Measurements from ENCODE around the gene MINDY2. TPM values are rescaled to one million over a fixed set of nuclear protein-coding genes. Genes with fewer than 3 reads are reported as not detected.

Gene MINDY2
- polyA plus RNA-seq, 1 experiment: 17.5 TPM

DNA sequence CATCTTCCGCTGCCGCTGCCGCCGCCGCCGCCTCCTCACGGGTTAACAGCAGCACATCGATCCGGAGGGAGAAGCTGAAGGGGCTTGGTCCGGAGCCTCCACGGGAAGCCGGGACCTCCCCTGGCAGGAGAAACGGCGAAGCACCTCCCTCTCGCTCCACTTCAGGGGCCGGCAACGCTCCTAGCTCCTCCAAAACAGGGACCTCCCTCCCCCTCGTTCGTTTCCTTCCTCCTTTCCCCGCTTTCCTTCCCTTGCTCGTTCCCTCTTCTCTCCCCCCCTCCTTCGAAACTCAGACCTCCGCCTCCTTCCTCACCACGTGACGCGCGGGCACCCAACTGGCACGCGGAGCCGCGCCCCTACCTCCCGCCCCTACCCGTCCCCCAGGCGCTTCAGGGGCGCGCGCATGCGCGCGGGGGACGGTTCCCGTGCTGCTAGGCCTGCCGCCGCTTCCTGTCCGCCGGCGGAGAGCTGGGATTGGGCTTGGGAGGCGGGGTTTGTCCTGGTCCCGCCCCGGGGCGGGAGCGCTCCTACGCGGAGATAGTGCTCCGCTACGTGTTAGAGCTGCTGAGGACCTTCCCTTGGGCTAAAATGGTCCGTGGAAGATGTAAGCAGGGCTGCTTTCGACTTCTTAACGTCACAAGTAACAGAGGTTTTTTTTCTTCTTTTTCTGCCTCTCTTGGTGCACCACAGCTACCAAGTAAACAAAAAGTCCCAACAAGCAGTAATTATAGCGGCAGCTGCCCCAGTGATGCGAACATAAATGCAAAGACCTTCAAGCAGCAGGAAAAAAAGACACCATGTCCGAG is 21.4 kb upstream of the MINDY2 start, which contains the start of gene ADAM10:
TSS of gene ADAM10 (minus strand) at position 176 of the 806 bp plus-strand sequence. CDS start at position 3, 173 bp downstream.
- no peaks in the 10 kb centered on the region for H3K9me3 ChIP-seq (ENCODE audit: control insufficient read depth, insufficient read depth, low read length)
- H3K4me3 ChIP-seq (ENCODE audit: low read depth, low read length): peak within 1 kb of the TSS; percentile 70
- peak; percentile 98 for DNase-seq (ENCODE audit: low read depth, low spot score)
- ChIA-PET POLR2A (interaction anchor here (0.6 to 3.2 kb wide), 11 partner anchors 10 to 538 kb away, joined by 3 to 75 read pairs (median 6); partner anchors contain the start of gene MINDY2), CTCF (interaction anchor here (0.5 to 1.8 kb wide), 5 partner anchors 21 to 537 kb away, joined by 3 to 19 read pairs (median 5); partner anchors contain the start of gene MINDY2)
- TF ChIP-seq, protein P1, sequence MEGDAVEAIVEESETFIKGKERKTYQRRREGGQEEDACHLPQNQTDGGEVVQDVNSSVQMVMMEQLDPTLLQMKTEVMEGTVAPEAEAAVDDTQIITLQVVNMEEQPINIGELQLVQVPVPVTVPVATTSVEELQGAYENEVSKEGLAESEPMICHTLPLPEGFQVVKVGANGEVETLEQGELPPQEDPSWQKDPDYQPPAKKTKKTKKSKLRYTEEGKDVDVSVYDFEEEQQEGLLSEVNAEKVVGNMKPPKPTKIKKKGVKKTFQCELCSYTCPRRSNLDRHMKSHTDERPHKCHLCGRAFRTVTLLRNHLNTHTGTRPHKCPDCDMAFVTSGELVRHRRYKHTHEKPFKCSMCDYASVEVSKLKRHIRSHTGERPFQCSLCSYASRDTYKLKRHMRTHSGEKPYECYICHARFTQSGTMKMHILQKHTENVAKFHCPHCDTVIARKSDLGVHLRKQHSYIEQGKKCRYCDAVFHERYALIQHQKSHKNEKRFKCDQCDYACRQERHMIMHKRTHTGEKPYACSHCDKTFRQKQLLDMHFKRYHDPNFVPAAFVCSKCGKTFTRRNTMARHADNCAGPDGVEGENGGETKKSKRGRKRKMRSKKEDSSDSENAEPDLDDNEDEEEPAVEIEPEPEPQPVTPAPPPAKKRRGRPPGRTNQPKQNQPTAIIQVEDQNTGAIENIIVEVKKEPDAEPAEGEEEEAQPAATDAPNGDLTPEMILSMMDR (IDR thresholded peaks at IDR 0.05; ENCODE audit: low read depth, low read length): no peak
- no peaks in the 10 kb centered on the region for H3K27me3 ChIP-seq (ENCODE audit: control insufficient read depth, insufficient read depth, low read length)
- peak within 1 kb of the TSS; percentile 93 for H3K27ac ChIP-seq (ENCODE audit: low read depth, low read length)

DNA sequence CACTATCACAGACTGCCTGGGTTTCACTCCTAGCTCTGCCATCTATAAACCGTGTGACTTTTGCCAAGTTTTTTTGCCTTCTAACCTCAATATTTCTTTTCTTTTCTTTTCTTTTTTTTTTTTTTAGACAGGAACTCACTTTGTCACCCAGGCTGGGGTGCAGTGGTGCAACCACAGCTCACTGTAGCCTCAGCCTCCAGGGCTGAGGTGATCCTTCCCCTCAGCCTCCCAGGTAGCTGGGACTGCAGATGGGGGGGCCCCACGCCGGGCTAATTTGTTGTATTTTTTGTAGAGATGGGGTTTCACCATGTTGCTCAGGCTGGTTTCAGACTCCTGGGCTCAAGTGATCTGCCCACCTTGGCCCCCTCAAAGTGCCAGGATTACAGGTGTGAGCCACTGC is 18.4 kb upstream of the MINDY2 start:
- TF ChIP-seq, protein P1 (IDR thresholded peaks at IDR 0.05; ENCODE audit: low read depth, low read length): no peak
- ChIA-PET CTCF (no interaction called here), POLR2A (no interaction called here)

GRCh38 chr15:58755350-58755749 is 15.8 kb upstream of the MINDY2 start:
- ChIA-PET CTCF (interaction anchor here (3.5 kb wide), 1 partner anchor 527 kb away, joined by 17 read pairs; no protein-coding TSS in a partner anchor), POLR2A (interaction anchor here (0.6 to 1.0 kb wide), 2 partner anchors 286 to 423 kb away, joined by 3 to 6 read pairs; no protein-coding TSS in a partner anchor)
- TF ChIP-seq, protein P1 (IDR thresholded peaks at IDR 0.05; ENCODE audit: low read depth, low read length): no peak
- H3K9me3 ChIP-seq (ENCODE audit: control insufficient read depth, insufficient read depth, low read length): no peaks in the 10 kb centered on the region
- H3K27ac ChIP-seq (ENCODE audit: low read depth, low read length): no peak overlapping the region
- no peak for DNase-seq (ENCODE audit: low read depth, low spot score)
- H3K4me3 ChIP-seq (ENCODE audit: low read depth, low read length): no peak overlapping the region
- no peaks in the 10 kb centered on the region for H3K27me3 ChIP-seq (ENCODE audit: control insufficient read depth, insufficient read depth, low read length)

More for the DNA sequence above, 18.4 kb upstream of the MINDY2 start:
- no peak overlapping the region for H3K4me3 ChIP-seq (ENCODE audit: low read depth, low read length)
- no peaks in the 10 kb centered on the region for H3K27me3 ChIP-seq (ENCODE audit: control insufficient read depth, insufficient read depth, low read length)
- DNase-seq (ENCODE audit: low read depth, low spot score): no peak
- no peak overlapping the region for H3K27ac ChIP-seq (ENCODE audit: low read depth, low read length)
- H3K9me3 ChIP-seq (ENCODE audit: control insufficient read depth, insufficient read depth, low read length): no peaks in the 10 kb centered on the region

DNA sequence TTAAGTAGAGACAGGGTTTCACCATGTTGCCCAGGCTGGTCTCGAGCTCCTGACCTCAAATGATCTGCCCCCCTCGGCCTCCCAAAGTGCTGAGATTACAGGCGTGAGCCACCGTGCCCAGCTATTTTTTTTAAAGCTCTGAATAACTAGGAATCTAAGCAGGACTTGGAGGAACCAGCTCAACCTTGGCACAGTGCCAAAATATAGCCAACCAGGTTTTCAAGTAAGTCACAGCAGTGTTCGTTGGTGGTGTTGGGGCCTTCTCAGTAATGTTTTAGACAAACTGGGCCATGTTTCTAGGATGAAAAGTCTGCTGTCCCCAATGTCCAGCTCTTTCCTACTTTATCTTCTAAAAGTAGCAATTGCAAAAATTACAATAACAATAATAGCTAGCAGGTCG is 15.1 kb upstream of the MINDY2 start:
- TF ChIP-seq, protein P1 (IDR thresholded peaks at IDR 0.05; ENCODE audit: low read depth, low read length): no peak
- POLR2A ChIA-PET: interaction anchor here (0.6 to 1.0 kb wide), 2 partner anchors 286 to 424 kb away, joined by 3 to 6 read pairs; no protein-coding TSS in a partner anchor
- H3K4me3 ChIP-seq (ENCODE audit: low read depth, low read length): no peak overlapping the region
- DNase-seq (ENCODE audit: low read depth, low spot score): no peak
- H3K27me3 ChIP-seq (ENCODE audit: control insufficient read depth, insufficient read depth, low read length): no peaks in the 10 kb centered on the region
- no peaks in the 10 kb centered on the region for H3K9me3 ChIP-seq (ENCODE audit: control insufficient read depth, insufficient read depth, low read length)
- no peak overlapping the region for H3K27ac ChIP-seq (ENCODE audit: low read depth, low read length)
- CTCF ChIA-PET: interaction anchor here (1.1 to 3.5 kb wide), 2 partner anchors 528 to 538 kb away, joined by 3 to 17 read pairs; no protein-coding TSS in a partner anchor

GRCh38 chr15:58758141-58758540 is 13.0 kb upstream of the MINDY2 start:
- ChIA-PET POLR2A (no interaction called here), CTCF (interaction anchor here (0.7 to 3.5 kb wide), 4 partner anchors 294 to 546 kb away, joined by 3 to 17 read pairs (median 4); no protein-coding TSS in a partner anchor)
- DNase-seq (ENCODE audit: low read depth, low spot score): no peak

More at GRCh38 chr15:58758141-58758540, 13.0 kb upstream of the MINDY2 start:
- no peaks in the 10 kb centered on the region for H3K9me3 ChIP-seq (ENCODE audit: control insufficient read depth, insufficient read depth, low read length)
- H3K27me3 ChIP-seq (ENCODE audit: control insufficient read depth, insufficient read depth, low read length): no peaks in the 10 kb centered on the region
- TF ChIP-seq, protein P1 (IDR thresholded peaks at IDR 0.05; ENCODE audit: low read depth, low read length): peak; percentile 39; the same call in 1 of the 2 replicates
- H3K4me3 ChIP-seq (ENCODE audit: low read depth, low read length): no peak overlapping the region
- no peak overlapping the region for H3K27ac ChIP-seq (ENCODE audit: low read depth, low read length)
